K562 (cell line): ENCODE measurements around the gene STAT6. TPM values are rescaled to one million over a fixed set of nuclear protein-coding genes. Genes with fewer than 3 reads are reported as not detected.

ENCODE experiments used
- ATAC-seq: fragments of 200-7000 bp; cut with Tn5 transposase; 3 replicates; pipeline ENCODE4 v1.9.1; 2020; ENCODE audit warnings: moderate library complexity
- BruUV-seq: library from RNA; stranded (reverse); fragments of 400-500 nt; replicated peaks from 2 replicates; lab custom pipeline; 2021; lab: Mats Ljungman, UMichigan
- CTCF ChIA-PET: fragments of 300-600 bp; formaldehyde crosslinking; extraction: SDS; loops from one replicate; lab custom pipeline; 2021; ENCODE audit warnings: low intra/inter-chr PET ratio; lab: Yijun Ruan, JAX
- POLR2A ChIA-PET: fragments of 300-600, 350-650 bp; sonication (Branson Sonifier 250); formaldehyde crosslinking; extraction: SDS; loops from one replicate; lab custom pipeline; 2021; ENCODE audit warnings: antibody characterized with exemption, inconsistent platforms; lab: Yijun Ruan, JAX
- DNase-seq, 4 experiments: peaks; one replicate each; pipeline versions ENCODE4 v3.0.0 to v3.0.0-alpha.2; 2011 to 2018; ENCODE audit warnings: low spot score in 3 of 4, mixed read lengths in 3 of 4; ENCODE audit errors: extremely low read depth in 1 of 4
- FAIRE-seq: peaks from 2 replicates; lab custom pipeline; 2011; peaks lifted over from hg19 to GRCh38; lab: Jason Lieb, UNC
- H2AFZ ChIP-seq: 2 replicates; pipeline ENCODE4 v1.6.0; 2011; ENCODE audit warnings: low read depth, low read length, control low read depth, inconsistent platforms
- H3K27ac ChIP-seq: fragments of 200-600 bp; 3 replicates; pipeline ENCODE4 v1.8.0; 2011; ENCODE audit warnings: low read depth, mild to moderate bottlenecking, control low read depth, inconsistent platforms, low read length, moderate library complexity, mixed read lengths; ENCODE audit errors: extremely low read depth
- H3K27me3 ChIP-seq, 2 experiments: fragments of 300-600 bp in 1 of 2; 2 replicates in 1 of 2; 3 replicates in 1 of 2; pipeline versions ENCODE4 v1.6.0 to v1.8.0; 2011; ENCODE audit warnings: inconsistent platforms in 2 of 2, low read length in 2 of 2, mild to moderate bottlenecking in 1 of 2, mixed read lengths in 1 of 2, moderate library complexity in 1 of 2; ENCODE audit not compliant: control insufficient read depth in 2 of 2, insufficient read depth in 2 of 2
- H3K36me3 ChIP-seq: fragments of 300-600 bp; 3 replicates; pipeline ENCODE4 v1.8.0; 2011; ENCODE audit warnings: mild to moderate bottlenecking, low read length, inconsistent platforms; ENCODE audit not compliant: control insufficient read depth, insufficient read depth
- H3K4me1 ChIP-seq, 2 experiments: fragments of 200-600 bp in 1 of 2; replicated peaks in 1 of 2; 2 replicates in 1 of 2; 3 replicates in 1 of 2; pipeline versions ENCODE4 v1.5.1 to v1.8.0; 2011; ENCODE audit warnings: inconsistent platforms in 2 of 2, low read length in 2 of 2, mild to moderate bottlenecking in 1 of 2, mixed read lengths in 1 of 2, moderate library complexity in 1 of 2; ENCODE audit not compliant: control insufficient read depth in 2 of 2, insufficient read depth in 2 of 2
- H3K4me2 ChIP-seq: 2 replicates; pipeline ENCODE4 v1.6.1; 2011; ENCODE audit warnings: low read length, control low read depth, inconsistent platforms, mixed read lengths; ENCODE audit not compliant: insufficient read depth
- H3K4me3 ChIP-seq: fragments of 200-600 bp; sonication (generic), shearing (Covaris generic); 2 replicates; pipeline ENCODE4 v1.5.1; 2016; ENCODE audit warnings: control low read depth, inconsistent platforms
- H3K79me2 ChIP-seq: fragments of 200-600 bp; 3 replicates; pipeline ENCODE4 v1.8.0; 2011; ENCODE audit warnings: low read length, inconsistent platforms; ENCODE audit not compliant: control insufficient read depth, insufficient read depth
- H3K9ac ChIP-seq, 2 experiments: 2 replicates each; pipeline versions ENCODE4 v1.6.0 to v1.6.1; 2011; ENCODE audit warnings: low read depth in 2 of 2, low read length in 2 of 2, control low read depth in 1 of 2, inconsistent platforms in 1 of 2, mild to moderate bottlenecking in 1 of 2, mixed read lengths in 1 of 2; ENCODE audit not compliant: insufficient read depth in 1 of 2
- H3K9me1 ChIP-seq: one replicate; pipeline ENCODE4 v1.6.0; 2011; ENCODE audit warnings: inconsistent platforms, mild to moderate bottlenecking, low read length, moderate library complexity; ENCODE audit not compliant: control insufficient read depth, insufficient read depth
- H3K9me3 ChIP-seq: replicated peaks from 2 replicates; pipeline ENCODE4 v1.5.1; 2011; ENCODE audit warnings: low read depth, low read length, inconsistent platforms; ENCODE audit not compliant: control insufficient read depth, insufficient read depth
- H4K20me1 ChIP-seq: replicated peaks from 2 replicates; pipeline ENCODE4 v1.6.1; 2011; ENCODE audit warnings: low read length, inconsistent platforms, mixed read lengths; ENCODE audit not compliant: control insufficient read depth, insufficient read depth
- BACH1 ChIP-seq: fragments of 200-800 bp; sonication (Bioruptor generic); IDR thresholded peaks from 2 replicates; pipeline ENCODE4 v1.6.1; 2016; ENCODE audit warnings: missing genetic modification characterization, missing compliant biosample characterization
- BMI1 ChIP-seq: fragments of 150-350 bp; IDR thresholded peaks from 2 replicates; pipeline ENCODE4 v1.6.1; 2014; ENCODE audit warnings: low read length
- COPS2 ChIP-seq: fragments of 450-650 bp; conservative IDR thresholded peaks from 2 replicates; pipeline ENCODE4 v1.6.1; 2016; ENCODE audit warnings: mild to moderate bottlenecking, moderate library complexity
- CTCF ChIP-seq, 3 experiments: IDR thresholded peaks in 2 of 3; conservative IDR thresholded peaks in 1 of 3; 2 replicates each; pipeline ENCODE4 v1.5.1; 2011 to 2012; ENCODE audit warnings: low read length in 3 of 3, mild to moderate bottlenecking in 3 of 3, control low read depth in 2 of 3, improper control_type of control experiment in 1 of 3, inconsistent platforms in 1 of 3, low read depth in 1 of 3, mixed read lengths in 1 of 3, moderate library complexity in 1 of 3; ENCODE audit not compliant: insufficient read depth in 2 of 3
- ELF1 ChIP-seq: fragments of 200-800 bp; sonication (Bioruptor generic); IDR thresholded peaks from 2 replicates; pipeline ENCODE4 v1.6.1; 2016; ENCODE audit warnings: missing genetic modification characterization, missing compliant biosample characterization
- ETS2 ChIP-seq: IDR thresholded peaks from 2 replicates; pipeline ENCODE4 v1.6.1; 2016; ENCODE audit warnings: borderline replicate concordance, missing genetic modification characterization, mild to moderate bottlenecking, moderate library complexity, missing compliant biosample characterization; ENCODE audit not compliant: poor library complexity, severe bottlenecking
- FOXM1 ChIP-seq, 2 experiments: fragments of 450-650 bp in 1 of 2; sonication (generic) in 1 of 2; formaldehyde crosslinking in 1 of 2; IDR thresholded peaks; 2 replicates each; pipeline versions ENCODE4 v1.6.1 to v1.9.0; 2017 to 2022; ENCODE audit warnings: low read depth in 2 of 2, mild to moderate bottlenecking in 2 of 2, missing genetic modification reagents in 1 of 2, moderate library complexity in 1 of 2
- GABPB1 ChIP-seq: sonication (generic); formaldehyde crosslinking; IDR thresholded peaks from 2 replicates; pipeline ENCODE4 v1.8.0; 2022; ENCODE audit warnings: mild to moderate bottlenecking, missing genetic modification reagents
- MXD1 ChIP-seq: fragments of 250-450 bp; sonication (Bioruptor Pico); IDR thresholded peaks from 2 replicates; pipeline ENCODE4 v1.8.0; 2021; ENCODE audit warnings: borderline replicate concordance, mild to moderate bottlenecking, moderate library complexity; ENCODE audit not compliant: poor library complexity, severe bottlenecking
- NCOA2 ChIP-seq, 2 experiments: fragments of 450-650 bp; IDR thresholded peaks; 2 replicates each; pipeline ENCODE4 v1.6.1; 2018; ENCODE audit warnings: mild to moderate bottlenecking in 2 of 2, moderate library complexity in 1 of 2; ENCODE audit not compliant: partially characterized antibody in 2 of 2
- PHF21A ChIP-seq: fragments of 450-650 bp; IDR thresholded peaks from 2 replicates; pipeline ENCODE4 v1.6.1; 2017; ENCODE audit warnings: low read depth, borderline replicate concordance
- RAD21 ChIP-seq, 2 experiments: fragments of 250-450 bp in 1 of 2; fragments of 450-650 bp in 1 of 2; sonication (Bioruptor Pico) in 1 of 2; formaldehyde crosslinking in 1 of 2; IDR thresholded peaks in 1 of 2; conservative IDR thresholded peaks in 1 of 2; 2 replicates each; pipeline versions ENCODE4 v1.4.0 to v1.8.0; 2020 to 2022; ENCODE audit warnings: mild to moderate bottlenecking in 2 of 2, moderate library complexity in 1 of 2
- TAF9B ChIP-seq: fragments of 450-650 bp; IDR thresholded peaks from 2 replicates; pipeline ENCODE4 v1.6.1; 2018; ENCODE audit warnings: mild to moderate bottlenecking; ENCODE audit not compliant: partially characterized antibody
- ZC3H4 ChIP-seq: sonication (generic); formaldehyde crosslinking; IDR thresholded peaks from 2 replicates; pipeline ENCODE4 v1.9.0; 2021; ENCODE audit warnings: missing genetic modification reagents, borderline replicate concordance
- ZEB2 ChIP-seq: fragments of 450-650 bp; IDR thresholded peaks from 2 replicates; pipeline ENCODE4 v1.6.1; 2016
- ZFP36 ChIP-seq: fragments of 150-350 bp; IDR thresholded peaks from 2 replicates; pipeline ENCODE4 v1.6.1; 2018; ENCODE audit warnings: low read length, low read depth; ENCODE audit not compliant: partially characterized antibody
- ZFX ChIP-seq: sonication (generic); formaldehyde crosslinking; IDR thresholded peaks from 2 replicates; pipeline ENCODE4 v1.8.0; 2022; ENCODE audit warnings: mild to moderate bottlenecking, missing genetic modification reagents, moderate library complexity
- WGBS: fragments of 100-300 bp; shearing (Covaris generic); methylation state at CpG from one replicate; pipeline ENCODE4 v1.1.6; 2016; ENCODE audit warnings: low coverage, mixed read lengths; ENCODE audit not compliant: insufficient coverage; ENCODE audit errors: missing lambda C conversion rate; 5-methylcytosine and 5-hydroxymethylcytosine counted together
- in situ Hi-C: fragments of 300-500 bp; cut with MboI; formaldehyde crosslinking; loops from 4 replicates; pipeline ENCODE4 v1.15.0; 2018; ENCODE audit warnings: inconsistent platforms, mixed read lengths
- intact Hi-C: fragments of 100-400 bp; cut with micrococcal nuclease; formaldehyde crosslinking; loops from 2 replicates; pipeline ENCODE4 v1.14.2; 2022
- polyA plus RNA-seq, 8 experiments: library from polyadenylated mRNA; depleted of rRNA in 4 of 8; stranded (reverse) in 5 of 8; unstranded in 3 of 8; fragments of >200 nt; fragmentation: Nextera tagmentation in 2 of 8; fragmentation: Illumina TruSeq in 1 of 8; extraction: Ambion mirVana in 2 of 8; extraction: Trizol in 1 of 8; gene quantifications; 2 replicates each; pipeline versions ENCODE4 v1.2.1 to v1.2.3, GENCODE V29; 2011 to 2014; ENCODE audit warnings: inconsistent platforms in 1 of 8, missing spikeins in 1 of 8
- total RNA-seq, 7 experiments: library from RNA; depleted of rRNA in 6 of 7; stranded (reverse); fragments of >200 nt in 6 of 7; fragmentation: Illumina TruSeq in 2 of 7; extraction: Trizol in 2 of 7; gene quantifications; 2 replicates each; pipeline versions ENCODE4 v1.2.1 to v1.2.3, GENCODE V29; 2011 to 2021; ENCODE audit warnings: low replicate concordance in 1 of 7

Gene STAT6
- total and polyA plus RNA-seq, 9 of the 15 experiments (the other 6 are each of a cell fraction or from before 2014, with no cell fraction given): 2.4 to 49.5 (median 26.5) TPM

GRCh38 chr12:57087010-57087690 lies 24.0 kb downstream of the STAT6 start (continued):
- TF ChIP-seq GABPB1 (CRISPR knock-in tag): no peak
- TF ChIP-seq NCOA2 (IDR thresholded peaks at IDR 0.05; ENCODE audit: partially characterized antibody in 2 of 2): no peak
- no peak for TF ChIP-seq ETS2 (tag)
- no peak for TF ChIP-seq ELF1
- TF ChIP-seq, all 486 proteins: peak for 47

- Histone ChIP-seq H3K9me1 (no peaks in the 10 kb centered on the region), H3K4me2 (peak overlapping the region; percentile 81), H3K36me3 (peaks cover 10% of the 10 kb centered on the region; the same call in 1 of the 3 replicates), H3K9ac (peak overlapping the region; percentile 93 to 98), H4K20me1 (peaks cover 5% of the 10 kb centered on the region; the same call in 1 of the 2 replicates), H3K4me1 (peaks cover 29 to 54% of the 10 kb centered on the region in 2 experiments), H2AFZ (peak overlapping the region; percentile 84), H3K79me2 (peaks cover 29% of the 10 kb centered on the region), H3K27me3 (no peaks in the 10 kb centered on the region), H3K9me3 (no peaks in the 10 kb centered on the region), H3K4me3 (peak overlapping the region; percentile 73), H3K27ac (peak overlapping the region; percentile 93)
- ATAC-seq (peak; percentile 42), FAIRE-seq (no peak), DNase-seq (peak; percentile 62 to 83 (median 69))
- CTCF ChIA-PET: no interaction called here
- in situ Hi-C loops: no loop called here
- WGBS: 0% methylated on average over 14 of the region's 14 CpGs
- POLR2A ChIA-PET: interaction anchor here (0.6 to 0.7 kb wide), 2 partner anchors 95 to 373 kb away, joined by 3 read pairs; no protein-coding TSS in a partner anchor
- intact Hi-C loops: loop anchor here (10.0 kb wide), 1 partner anchor 452 kb away; the partner anchor contains the start of gene BAZ2A
- BruUV-seq: TSS peak; percentile 81
- TF ChIP-seq BACH1 (0 out of 2 replicates have a peak, but pooled peaks have one; percentile 7), ZC3H4 (CRISPR knock-in tag) (no peak), ZFP36 (no peak), TAF9B (peak; percentile 17), FOXM1 (IDR thresholded peaks at IDR 0.05; ENCODE audit: low read depth) (0 out of 2 replicates have a peak, but pooled peaks have one; percentile 12), FOXM1 (CRISPR knock-in tag; IDR thresholded peaks at IDR 0.05; ENCODE audit: low read depth) (no peak), RAD21 (CRISPR knock-in tag; conservative IDR thresholded peaks at IDR 0.05 in 1 of 2, IDR thresholded peaks at IDR 0.05 in 1 of 2) (peak; percentile 10 to 25; a peak in 2 of 4 replicates), CTCF (IDR thresholded peaks at IDR 0.05 in 2 of 3, conservative IDR thresholded peaks at IDR 0.05 in 1 of 3; ENCODE audit: insufficient read depth in 2 of 3, low read depth in 1 of 3, low read length in 3 of 3) (peak; percentile 62), ZEB2 (0 out of 2 replicates have a peak, but pooled peaks have one; percentile 19), BMI1 (no peak), PHF21A (peak; percentile 44; the same call in 1 of the 2 replicates), ZFX (CRISPR knock-in tag) (peak; percentile 47), MXD1 (CRISPR knock-in tag) (no peak), COPS2 (no peak)
Observed at GRCh38 chr12:57086493-57087009, 24.6 kb downstream of the STAT6 start.
